NCI-H2107 treated with DMSO at 0.1 percent for 48 hours (cell line): ENCODE data around the gene MEPE.
A peak's percentile ranks its signal among the peaks of the same experiment; 100 is the strongest.

Source experiments
- DNase-seq: peaks from one replicate; lab custom pipeline; 2025; ENCODE audit not compliant: unreplicated experiment; lab: John Stamatoyannopoulos, UW

The MEPE gene

GRCh38 chr4:87840149-87840548 lies 7.4 kb downstream of the MEPE start:
- DNase-seq: no peak

GRCh38 chr4:87843936-87844335 lies 11.2 kb downstream of the MEPE start:
- DNase-seq: no peak

- no peak for DNase-seq
Measured at GRCh38 chr4:87844452-87844851, 11.7 kb downstream of the MEPE start.

- no peak for DNase-seq
Measured at GRCh38 chr4:87846226-87846625, 13.5 kb downstream of the MEPE start.

- DNase-seq: peak; percentile 16
Measured at GRCh38 chr4:87848622-87849351, 16.0 kb downstream of the MEPE start.

- no peak for DNase-seq
Measured at GRCh38 chr4:87849612-87850011, 16.8 kb downstream of the MEPE start.

- no peak for DNase-seq
Measured at GRCh38 chr4:87851332-87851731, 18.6 kb downstream of the MEPE start.

- DNase-seq: no peak
Measured at GRCh38 chr4:87851953-87852352, 19.2 kb downstream of the MEPE start.

- DNase-seq: peak; percentile 31
Measured at GRCh38 chr4:87853108-87853507, 20.3 kb downstream of the MEPE start.

- no peak for DNase-seq
Measured at GRCh38 chr4:87853891-87854290, 21.1 kb downstream of the MEPE start.

- no peak for DNase-seq
Measured at GRCh38 chr4:87855559-87855958, 22.8 kb downstream of the MEPE start.

GRCh38 chr4:87856816-87857215 lies 24.0 kb downstream of the MEPE start:
- no peak for DNase-seq

- no peak for DNase-seq
Measured at GRCh38 chr4:87857789-87858188, 25.0 kb downstream of the MEPE start.

GRCh38 chr4:87862236-87862635 lies 29.5 kb downstream of the MEPE start:
- no peak for DNase-seq

- DNase-seq: no peak
Measured at GRCh38 chr4:87863486-87863885, 30.7 kb downstream of the MEPE start.

GRCh38 chr4:87864321-87864720 lies 31.6 kb downstream of the MEPE start:
- DNase-seq: no peak

GRCh38 chr4:87865288-87865687 lies 32.5 kb downstream of the MEPE start:
- DNase-seq: no peak

- no peak for DNase-seq
Measured at GRCh38 chr4:87865960-87866598, 33.3 kb downstream of the MEPE start.

- DNase-seq: no peak
Measured at GRCh38 chr4:87868522-87868921, 35.8 kb downstream of the MEPE start.

- DNase-seq: no peak
Measured at GRCh38 chr4:87872028-87872427, 39.3 kb downstream of the MEPE start.

- DNase-seq: no peak
Measured at GRCh38 chr4:87875191-87875590, 42.4 kb downstream of the MEPE start.

GRCh38 chr4:87880106-87880505 lies 47.3 kb downstream of the MEPE start:
- no peak for DNase-seq

- no peak for DNase-seq
Measured at GRCh38 chr4:87881115-87881514, 48.3 kb downstream of the MEPE start.
